K562 (cell line): Measurements from ENCODE around the gene ESPL1. TPM values are rescaled to one million over a fixed set of nuclear protein-coding genes. Genes with fewer than 3 reads are reported as not detected.

Source experiments
- ADNP ChIP-seq: fragments of 200-800 bp; sonication (Bioruptor generic); IDR thresholded peaks from 2 replicates; pipeline ENCODE4 v1.6.1; 2016; ENCODE audit warnings: missing genetic modification characterization, missing compliant biosample characterization
- BRF1 ChIP-seq: IDR thresholded peaks from 3 replicates; pipeline ENCODE4 v1.6.1; 2011; ENCODE audit warnings: borderline replicate concordance, mild to moderate bottlenecking; ENCODE audit not compliant: insufficient read length; ENCODE audit errors: extremely low read depth
- CBX8 ChIP-seq: fragments of 200-600 bp; sonication (generic); IDR thresholded peaks from 2 replicates; pipeline ENCODE4 v1.6.1; 2012; ENCODE audit warnings: borderline replicate concordance, mixed run types, low read depth, mild to moderate bottlenecking, moderate library complexity, mixed read lengths, low read length, control low read depth, inconsistent platforms; ENCODE audit not compliant: poor library complexity, severe bottlenecking; ENCODE audit errors: extremely low read depth
- CHD2 ChIP-seq: IDR thresholded peaks from 2 replicates; pipeline ENCODE4 v1.6.1; 2011; ENCODE audit warnings: low read depth, low read length
- ETV1 ChIP-seq: fragments of 450-650 bp; conservative IDR thresholded peaks from 2 replicates; pipeline ENCODE4 v1.6.1; 2016; ENCODE audit warnings: missing genetic modification characterization, control low read depth, low read depth, missing compliant biosample characterization
- FOXJ2 ChIP-seq: fragments of 200-800 bp; sonication (Bioruptor generic); IDR thresholded peaks from 2 replicates; pipeline ENCODE4 v1.6.1; 2016; ENCODE audit warnings: missing genetic modification characterization, missing compliant biosample characterization
- HIVEP1 ChIP-seq: fragments of 250-450 bp; sonication (Bioruptor Pico); IDR thresholded peaks from 2 replicates; pipeline ENCODE4 v1.4.0; 2020; ENCODE audit warnings: mild to moderate bottlenecking
- KLF1 ChIP-seq: fragments of 450-650 bp; IDR thresholded peaks from 2 replicates; pipeline ENCODE4 v1.6.1; 2016; ENCODE audit warnings: missing genetic modification characterization, missing compliant biosample characterization
- MCM2 ChIP-seq: fragments of 450-650 bp; IDR thresholded peaks from 2 replicates; pipeline ENCODE4 v1.6.1; 2017; ENCODE audit warnings: low read depth, mild to moderate bottlenecking
- PREB ChIP-seq: sonication (generic); formaldehyde crosslinking; IDR thresholded peaks from 2 replicates; pipeline ENCODE4 v1.8.1; 2023; ENCODE audit warnings: mild to moderate bottlenecking, missing genetic modification reagents
- SNRNP70 ChIP-seq: fragments of 200-400 bp; formaldehyde crosslinking; optimal IDR thresholded peaks from 2 replicates; pipeline ENCODE3; 2017; ENCODE audit warnings: low read depth, low read length
- SRSF7 ChIP-seq: fragments of 200-400 bp; formaldehyde crosslinking; optimal IDR thresholded peaks from 2 replicates; pipeline ENCODE3; 2017; ENCODE audit warnings: mild to moderate bottlenecking, low read depth, low read length
- STAT5B ChIP-seq: fragments of 250-450 bp; sonication (Bioruptor Pico); IDR thresholded peaks from 2 replicates; pipeline ENCODE4 v1.8.0; 2021; ENCODE audit warnings: mild to moderate bottlenecking, inconsistent platforms
- TAF7 ChIP-seq: fragments of 450-650 bp; IDR thresholded peaks from 2 replicates; pipeline ENCODE4 v1.6.1; 2016; ENCODE audit warnings: missing genetic modification characterization, missing compliant biosample characterization
- TCF7L2 ChIP-seq: fragments of 150-350 bp; IDR thresholded peaks from 2 replicates; pipeline ENCODE4 v1.6.1; 2016; ENCODE audit warnings: low read depth, mild to moderate bottlenecking, low read length, moderate library complexity
- TCFL5 ChIP-seq: fragments of 250-450 bp; sonication (Bioruptor Pico); conservative IDR thresholded peaks from 2 replicates; pipeline ENCODE4 v1.6.1; 2021; ENCODE audit warnings: mild to moderate bottlenecking, moderate library complexity, matching md5 sums
- ZNF282 ChIP-seq: sonication (generic); formaldehyde crosslinking; IDR thresholded peaks from 2 replicates; pipeline ENCODE4 v1.8.1; 2023; ENCODE audit warnings: missing genetic modification reagents
- ZNF354B ChIP-seq: fragments of 250-450 bp; sonication (Bioruptor Pico); IDR thresholded peaks from 2 replicates; pipeline ENCODE4 v1.4.0; 2020
- polyA plus RNA-seq, 8 experiments: library from polyadenylated mRNA; depleted of rRNA in 4 of 8; stranded (reverse) in 5 of 8; unstranded in 3 of 8; fragments of >200 nt; fragmentation: Nextera tagmentation in 2 of 8; fragmentation: Illumina TruSeq in 1 of 8; extraction: Ambion mirVana in 2 of 8; extraction: Trizol in 1 of 8; gene quantifications; 2 replicates each; pipeline versions ENCODE4 v1.2.1 to v1.2.3, GENCODE V29; 2011 to 2014; ENCODE audit warnings: inconsistent platforms in 1 of 8, missing spikeins in 1 of 8
- total RNA-seq, 7 experiments: library from RNA; depleted of rRNA in 6 of 7; stranded (reverse); fragments of >200 nt in 6 of 7; fragmentation: Illumina TruSeq in 2 of 7; extraction: Trizol in 2 of 7; gene quantifications; 2 replicates each; pipeline versions ENCODE4 v1.2.1 to v1.2.3, GENCODE V29; 2011 to 2021; ENCODE audit warnings: low replicate concordance in 1 of 7
- TF ChIP-seq, protein P1 (sequence below), 2 experiments: fragments of 200-800 bp in 1 of 2; sonication (Bioruptor generic) in 1 of 2; sonication (generic) in 1 of 2; formaldehyde crosslinking in 1 of 2; IDR thresholded peaks in 1 of 2; conservative IDR thresholded peaks in 1 of 2; 2 replicates each; pipeline versions ENCODE4 v1.5.0 to v1.6.1; 2016 to 2020; ENCODE audit warnings: missing compliant biosample characterization in 1 of 2, missing genetic modification characterization in 1 of 2, missing genetic modification reagents in 1 of 2
- TF ChIP-seq, protein P2 (sequence below): sonication (generic); formaldehyde crosslinking; IDR thresholded peaks from 2 replicates; pipeline ENCODE4 v1.8.1; 2023; ENCODE audit warnings: mild to moderate bottlenecking, missing genetic modification reagents, moderate library complexity
- TF ChIP-seq, protein P3 (sequence below): fragments of 250-450 bp; sonication (Bioruptor Pico); IDR thresholded peaks from 2 replicates; pipeline ENCODE4 v1.4.0; 2020; ENCODE audit warnings: mild to moderate bottlenecking, moderate library complexity

Gene ESPL1
- total and polyA plus RNA-seq, 9 of the 15 experiments (the other 6 are each of a cell fraction or from before 2014, with no cell fraction given), result 1.2 to 55.0 (median 18.7) TPM

DNA sequence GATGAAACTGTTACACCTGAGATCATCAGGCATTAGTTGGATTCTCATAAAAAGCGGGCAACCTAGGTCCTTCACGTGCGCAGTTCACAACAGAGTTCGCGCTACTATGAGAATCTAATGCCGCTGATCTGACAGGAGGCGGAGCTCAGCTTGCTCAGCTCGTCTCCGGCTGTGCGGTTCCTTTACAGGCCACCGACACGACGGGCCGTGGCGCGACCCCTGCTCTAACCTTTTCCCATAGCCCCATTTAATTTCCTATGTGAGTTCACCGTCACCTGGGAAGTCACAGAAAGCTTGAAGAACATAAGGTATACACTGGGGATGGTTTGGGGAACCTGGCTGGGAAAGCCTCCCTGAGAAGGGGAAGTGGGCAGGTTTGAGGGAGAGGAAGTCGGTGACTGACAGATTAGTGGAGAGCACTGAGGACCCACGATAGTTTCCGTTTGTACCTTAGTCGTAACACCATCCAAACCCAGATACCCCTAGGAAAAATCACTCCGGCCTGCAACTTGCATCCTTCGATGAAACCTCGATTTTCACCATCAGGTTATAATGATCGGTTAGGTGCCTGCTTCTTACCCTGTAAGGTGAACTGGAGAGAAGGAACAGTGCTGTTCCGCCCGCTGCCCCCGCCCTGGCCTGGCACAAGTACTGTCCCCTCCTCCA lies 56.1 kb downstream of the ESPL1 start (continued):
- no peak for TF ChIP-seq TCF7L2
- no peak for TF ChIP-seq CHD2
- TF ChIP-seq, protein P1, sequence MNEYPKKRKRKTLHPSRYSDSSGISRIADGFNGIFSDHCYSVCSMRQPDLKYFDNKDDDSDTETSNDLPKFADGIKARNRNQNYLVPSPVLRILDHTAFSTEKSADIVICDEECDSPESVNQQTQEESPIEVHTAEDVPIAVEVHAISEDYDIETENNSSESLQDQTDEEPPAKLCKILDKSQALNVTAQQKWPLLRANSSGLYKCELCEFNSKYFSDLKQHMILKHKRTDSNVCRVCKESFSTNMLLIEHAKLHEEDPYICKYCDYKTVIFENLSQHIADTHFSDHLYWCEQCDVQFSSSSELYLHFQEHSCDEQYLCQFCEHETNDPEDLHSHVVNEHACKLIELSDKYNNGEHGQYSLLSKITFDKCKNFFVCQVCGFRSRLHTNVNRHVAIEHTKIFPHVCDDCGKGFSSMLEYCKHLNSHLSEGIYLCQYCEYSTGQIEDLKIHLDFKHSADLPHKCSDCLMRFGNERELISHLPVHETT (CRISPR knock-in tag; conservative IDR thresholded peaks at IDR 0.05 in 1 of 2, IDR thresholded peaks at IDR 0.05 in 1 of 2), result no peak
- TF ChIP-seq SNRNP70, result no peak
- TF ChIP-seq CBX8, result no peak
- no peak for TF ChIP-seq ADNP (tag)
- TF ChIP-seq, protein P2, sequence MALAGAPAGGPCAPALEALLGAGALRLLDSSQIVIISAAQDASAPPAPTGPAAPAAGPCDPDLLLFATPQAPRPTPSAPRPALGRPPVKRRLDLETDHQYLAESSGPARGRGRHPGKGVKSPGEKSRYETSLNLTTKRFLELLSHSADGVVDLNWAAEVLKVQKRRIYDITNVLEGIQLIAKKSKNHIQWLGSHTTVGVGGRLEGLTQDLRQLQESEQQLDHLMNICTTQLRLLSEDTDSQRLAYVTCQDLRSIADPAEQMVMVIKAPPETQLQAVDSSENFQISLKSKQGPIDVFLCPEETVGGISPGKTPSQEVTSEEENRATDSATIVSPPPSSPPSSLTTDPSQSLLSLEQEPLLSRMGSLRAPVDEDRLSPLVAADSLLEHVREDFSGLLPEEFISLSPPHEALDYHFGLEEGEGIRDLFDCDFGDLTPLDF, result no peak
- TF ChIP-seq MCM2, result no peak
- no peak for TF ChIP-seq FOXJ2 (tag)
- no peak for TF ChIP-seq BRF1
- TF ChIP-seq TCFL5, result no peak
- no peak for TF ChIP-seq ZNF282 (CRISPR knock-in tag)
- TF ChIP-seq, protein P3, sequence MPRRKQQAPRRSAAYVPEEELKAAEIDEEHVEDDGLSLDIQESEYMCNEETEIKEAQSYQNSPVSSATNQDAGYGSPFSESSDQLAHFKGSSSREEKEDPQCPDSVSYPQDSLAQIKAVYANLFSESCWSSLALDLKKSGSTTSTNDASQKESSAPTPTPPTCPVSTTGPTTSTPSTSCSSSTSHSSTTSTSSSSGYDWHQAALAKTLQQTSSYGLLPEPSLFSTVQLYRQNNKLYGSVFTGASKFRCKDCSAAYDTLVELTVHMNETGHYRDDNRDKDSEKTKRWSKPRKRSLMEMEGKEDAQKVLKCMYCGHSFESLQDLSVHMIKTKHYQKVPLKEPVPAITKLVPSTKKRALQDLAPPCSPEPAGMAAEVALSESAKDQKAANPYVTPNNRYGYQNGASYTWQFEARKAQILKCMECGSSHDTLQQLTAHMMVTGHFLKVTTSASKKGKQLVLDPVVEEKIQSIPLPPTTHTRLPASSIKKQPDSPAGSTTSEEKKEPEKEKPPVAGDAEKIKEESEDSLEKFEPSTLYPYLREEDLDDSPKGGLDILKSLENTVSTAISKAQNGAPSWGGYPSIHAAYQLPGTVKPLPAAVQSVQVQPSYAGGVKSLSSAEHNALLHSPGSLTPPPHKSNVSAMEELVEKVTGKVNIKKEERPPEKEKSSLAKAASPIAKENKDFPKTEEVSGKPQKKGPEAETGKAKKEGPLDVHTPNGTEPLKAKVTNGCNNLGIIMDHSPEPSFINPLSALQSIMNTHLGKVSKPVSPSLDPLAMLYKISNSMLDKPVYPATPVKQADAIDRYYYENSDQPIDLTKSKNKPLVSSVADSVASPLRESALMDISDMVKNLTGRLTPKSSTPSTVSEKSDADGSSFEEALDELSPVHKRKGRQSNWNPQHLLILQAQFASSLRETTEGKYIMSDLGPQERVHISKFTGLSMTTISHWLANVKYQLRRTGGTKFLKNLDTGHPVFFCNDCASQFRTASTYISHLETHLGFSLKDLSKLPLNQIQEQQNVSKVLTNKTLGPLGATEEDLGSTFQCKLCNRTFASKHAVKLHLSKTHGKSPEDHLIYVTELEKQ (CRISPR knock-in tag), result no peak
- no peak for TF ChIP-seq ZNF354B (CRISPR knock-in tag)
- no peak for TF ChIP-seq SRSF7
- TF ChIP-seq KLF1 (tag), result no peak
- peak; percentile 20; the same call in 1 of the 2 replicates for TF ChIP-seq ETV1 (tag)
- no peak for TF ChIP-seq TAF7 (tag)
- no peak for TF ChIP-seq HIVEP1 (CRISPR knock-in tag)
- no peak for TF ChIP-seq PREB (CRISPR knock-in tag)
- no peak for TF ChIP-seq STAT5B
